ENCODE results near the gene RABGAP1L.

Gene RABGAP1L

GRCh38 chr1:174902531-174903099 is 743.3 kb downstream of the RABGAP1L start:
- no peak for DNase-seq

GRCh38 chr1:174911606-174912005 is 752.3 kb downstream of the RABGAP1L start:
- no peak for DNase-seq

- DNase-seq, result no peak
Measured at GRCh38 chr1:174912264-174912663, 752.9 kb downstream of the RABGAP1L start.

- DNase-seq, result no peak
Measured at GRCh38 chr1:174913225-174913903, 754.0 kb downstream of the RABGAP1L start.

- no peak for DNase-seq
Measured at GRCh38 chr1:174914991-174915390, 755.7 kb downstream of the RABGAP1L start.

- no peak for DNase-seq
Measured at GRCh38 chr1:174916846-174917245, 757.5 kb downstream of the RABGAP1L start.

GRCh38 chr1:174920093-174920492 is 760.8 kb downstream of the RABGAP1L start:
- DNase-seq, result no peak

GRCh38 chr1:174922121-174922520 is 762.8 kb downstream of the RABGAP1L start:
- no peak for DNase-seq

- DNase-seq, result no peak
Measured at GRCh38 chr1:174923820-174924219, 764.5 kb downstream of the RABGAP1L start.

- no peak for DNase-seq
Measured at GRCh38 chr1:174928541-174928940, 769.2 kb downstream of the RABGAP1L start.

GRCh38 chr1:174931214-174931613 is 771.9 kb downstream of the RABGAP1L start:
- no peak for DNase-seq

- DNase-seq, result no peak
Measured at GRCh38 chr1:174932587-174932986, 773.3 kb downstream of the RABGAP1L start.

- DNase-seq, result no peak
Measured at GRCh38 chr1:174935961-174936727, 776.8 kb downstream of the RABGAP1L start.

- DNase-seq, result no peak
Measured at GRCh38 chr1:174938281-174939007, 779.1 kb downstream of the RABGAP1L start.

GRCh38 chr1:174939775-174940545 is 780.6 kb downstream of the RABGAP1L start:
- DNase-seq, result no peak

GRCh38 chr1:174940646-174941175 is 781.4 kb downstream of the RABGAP1L start:
- DNase-seq, result no peak

GRCh38 chr1:174942547-174943255 is 783.4 kb downstream of the RABGAP1L start:
- DNase-seq, result no peak

GRCh38 chr1:174946031-174946430 is 786.7 kb downstream of the RABGAP1L start:
- DNase-seq, result no peak

- DNase-seq, result no peak
Measured at GRCh38 chr1:174949061-174949460, 789.7 kb downstream of the RABGAP1L start.

GRCh38 chr1:174949645-174950044 is 790.3 kb downstream of the RABGAP1L start:
- no peak for DNase-seq

- DNase-seq, result no peak
Measured at GRCh38 chr1:174953285-174954072, 794.2 kb downstream of the RABGAP1L start.

Measured in CD4-positive, alpha-beta T cell treated with Interleukin-17A for 4 hours (primary cell).